Neuronal stem cell (in vitro differentiated cells): ENCODE results near the gene YWHAQ.

Experiments used
- DNase-seq: peaks from one replicate; pipeline ENCODE4 v3.0.0-alpha.2; 2013; ENCODE audit warnings: low spot score
- H2AFZ ChIP-seq: one replicate; pipeline ENCODE4 v1.6.1; 2013; ENCODE audit warnings: mild to moderate bottlenecking, low read length, inconsistent platforms
- H2AK5ac ChIP-seq: 2 replicates; pipeline ENCODE4 v1.6.1; 2013; ENCODE audit warnings: low read depth, mild to moderate bottlenecking, inconsistent platforms, low read length, moderate library complexity, mixed read lengths
- H2BK120ac ChIP-seq: 2 replicates; pipeline ENCODE4 v1.6.1; 2013; ENCODE audit warnings: low read depth, mild to moderate bottlenecking, inconsistent platforms, low read length, moderate library complexity, mixed read lengths
- H2BK12ac ChIP-seq: one replicate; pipeline ENCODE4 v1.6.1; 2013; ENCODE audit warnings: low read length, inconsistent platforms
- H2BK15ac ChIP-seq: 2 replicates; pipeline ENCODE4 v1.6.1; 2013; ENCODE audit warnings: mild to moderate bottlenecking, low read length, inconsistent platforms, mixed read lengths
- H2BK5ac ChIP-seq: one replicate; pipeline ENCODE4 v1.6.1; 2013; ENCODE audit warnings: inconsistent platforms, mild to moderate bottlenecking, low read length, moderate library complexity
- H3K14ac ChIP-seq: one replicate; pipeline ENCODE4 v1.6.1; 2013; ENCODE audit warnings: low read length, inconsistent platforms
- H3K18ac ChIP-seq: 2 replicates; pipeline ENCODE4 v1.6.1; 2013; ENCODE audit warnings: low read length, inconsistent platforms
- H3K23ac ChIP-seq: 2 replicates; pipeline ENCODE4 v1.6.1; 2013; ENCODE audit warnings: low read depth, mild to moderate bottlenecking, mixed read lengths, low read length, inconsistent platforms; ENCODE audit not compliant: poor library complexity
- H3K27ac ChIP-seq: replicated peaks from 3 replicates; pipeline ENCODE4 v1.5.1; 2013; ENCODE audit warnings: low read length, inconsistent platforms
- H3K27me3 ChIP-seq, 3 experiments: 2 replicates each; pipeline ENCODE4 v1.6.1; 2013; ENCODE audit warnings: low read length in 3 of 3, mild to moderate bottlenecking in 2 of 3, inconsistent platforms in 1 of 3, low read depth in 1 of 3, mixed read lengths in 1 of 3, moderate library complexity in 1 of 3; ENCODE audit not compliant: control insufficient read depth in 3 of 3, insufficient read depth in 3 of 3
- H3K36me3 ChIP-seq, 2 donors: replicated peaks in 1 of 2; 2 replicates each; pipeline ENCODE4 v1.6.1; 2013; ENCODE audit warnings: low read length in 2 of 2; ENCODE audit not compliant: control insufficient read depth in 2 of 2, insufficient read depth in 2 of 2
- H3K4ac ChIP-seq: 2 replicates; pipeline ENCODE4 v1.6.1; 2013; ENCODE audit warnings: inconsistent platforms, mild to moderate bottlenecking, low read length, moderate library complexity
- H3K4me1 ChIP-seq, 2 donors: 1 replicate in 1 of 2; 2 replicates in 1 of 2; pipeline ENCODE4 v1.6.1; 2013; ENCODE audit warnings: low read length in 2 of 2, low read depth in 1 of 2; ENCODE audit not compliant: control insufficient read depth in 2 of 2, insufficient read depth in 1 of 2
- H3K4me2 ChIP-seq: one replicate; pipeline ENCODE4 v1.6.1; 2013; ENCODE audit warnings: mild to moderate bottlenecking, low read length, inconsistent platforms; ENCODE audit not compliant: insufficient read depth, poor library complexity, severe bottlenecking
- H3K4me3 ChIP-seq, 2 donors: 2 replicates each; pipeline ENCODE4 v1.5.1; 2013; ENCODE audit warnings: low read length in 2 of 2, mild to moderate bottlenecking in 2 of 2, inconsistent platforms in 1 of 2, moderate library complexity in 1 of 2
- H3K79me1 ChIP-seq: one replicate; pipeline ENCODE4 v1.6.1; 2013; ENCODE audit warnings: low read depth, mild to moderate bottlenecking, inconsistent platforms, low read length, moderate library complexity
- H3K9ac ChIP-seq: one replicate; pipeline ENCODE4 v1.6.1; 2013; ENCODE audit warnings: mild to moderate bottlenecking, low read depth, low read length, inconsistent platforms; ENCODE audit not compliant: poor library complexity
- H3K9me3 ChIP-seq, 2 donors: replicated peaks in 1 of 2; 2 replicates each; pipeline versions ENCODE3 to v1.6.1; 2013; ENCODE audit warnings: low read length in 2 of 2, mild to moderate bottlenecking in 2 of 2, inconsistent platforms in 1 of 2, low read depth in 1 of 2, mixed read lengths in 1 of 2, moderate library complexity in 1 of 2; ENCODE audit not compliant: control insufficient read depth in 2 of 2, insufficient read depth in 1 of 2
- H4K8ac ChIP-seq: one replicate; pipeline ENCODE4 v1.6.1; 2013; ENCODE audit warnings: low read depth, mild to moderate bottlenecking, inconsistent platforms, low read length, moderate library complexity
- H4K91ac ChIP-seq: one replicate; pipeline ENCODE4 v1.6.1; 2013; ENCODE audit warnings: low read length, low read depth, mild to moderate bottlenecking, inconsistent platforms; ENCODE audit not compliant: poor library complexity
- WGBS, 2 donors: extraction: QIAGEN DNeasy Blood & Tissue Kit; methylation state at CpG; one replicate each; pipeline ENCODE4 v1.1.7; 2013; ENCODE audit warnings: missing lambda C conversion rate in 2 of 2, mixed read lengths in 1 of 2; ENCODE audit not compliant: insufficient read length in 2 of 2, insufficient replicate concordance in 1 of 2; ENCODE audit errors: extremely low coverage in 2 of 2; 5-methylcytosine and 5-hydroxymethylcytosine counted together

Gene YWHAQ

GRCh38 chr2:9618410-9618809, 12.4 kb downstream of the YWHAQ start:
- Histone ChIP-seq H4K8ac (no peak overlapping the region), H2AK5ac (no peak overlapping the region), H3K14ac (no peak overlapping the region), H3K4ac (no peak overlapping the region), H4K91ac (no peak overlapping the region), H3K27ac (no peak overlapping the region), H3K9ac (no peak overlapping the region), H2BK15ac (no peak overlapping the region), H3K4me3 (no peak overlapping the region), H3K23ac (no peak overlapping the region), H3K18ac (no peak overlapping the region), H3K4me1 (no peaks in the 10 kb centered on the region), H3K4me2 (no peak overlapping the region), H3K36me3 (peaks cover 5 to 97% of the 10 kb centered on the region in 2 donors), H3K79me1 (peaks cover 3% of the 10 kb centered on the region), H2BK120ac (no peak overlapping the region), H2AFZ (no peak overlapping the region), H2BK12ac (no peak overlapping the region), H3K27me3 (no peaks in the 10 kb centered on the region), H2BK5ac (no peak overlapping the region), H3K9me3 (peaks cover 4 to 24% of the 10 kb centered on the region in 2 donors)
- WGBS, 2 donors = no CpG with 5 or more reads among the region's 4 CpGs
- no peak for DNase-seq

GRCh38 chr2:9617749-9618148, 13.0 kb downstream of the YWHAQ start:
- Histone ChIP-seq H3K9me3 (peaks cover 4 to 24% of the 10 kb centered on the region in 2 donors), H2AFZ (no peak overlapping the region), H3K27ac (no peak overlapping the region), H2BK12ac (no peak overlapping the region), H2BK5ac (no peak overlapping the region), H3K4ac (no peak overlapping the region), H3K79me1 (peaks cover 3% of the 10 kb centered on the region), H3K4me1 (no peaks in the 10 kb centered on the region), H4K91ac (no peak overlapping the region), H3K4me3 (no peak overlapping the region), H3K9ac (no peak overlapping the region), H3K18ac (no peak overlapping the region), H3K14ac (no peak overlapping the region), H4K8ac (no peak overlapping the region), H3K23ac (no peak overlapping the region), H2AK5ac (no peak overlapping the region), H2BK15ac (no peak overlapping the region), H2BK120ac (no peak overlapping the region), H3K36me3 (peaks cover 2 to 97% of the 10 kb centered on the region in 2 donors), H3K4me2 (no peak overlapping the region), H3K27me3 (no peaks in the 10 kb centered on the region)
- DNase-seq = no peak
- WGBS, 2 donors = no CpG with 5 or more reads among the region's 1 CpG

GRCh38 chr2:9617296-9617695, 13.5 kb downstream of the YWHAQ start:
- peaks cover 5% of the 10 kb centered on the region for H3K79me1 ChIP-seq
- DNase-seq = no peak

GRCh38 chr2:9614562-9614961, 16.2 kb downstream of the YWHAQ start:
- Histone ChIP-seq H3K23ac (no peak overlapping the region), H4K91ac (no peak overlapping the region), H3K9me3 (peaks cover 4 to 22% of the 10 kb centered on the region in 2 donors), H3K18ac (no peak overlapping the region), H3K4me1 (no peaks in the 10 kb centered on the region), H4K8ac (no peak overlapping the region), H2BK15ac (no peak overlapping the region), H3K14ac (no peak overlapping the region), H3K27ac (no peak overlapping the region), H3K4me2 (no peak overlapping the region), H3K4me3 (no peak overlapping the region), H2AK5ac (no peak overlapping the region), H3K36me3 (peaks cover 2 to 94% of the 10 kb centered on the region in 2 donors), H3K9ac (no peak overlapping the region), H2BK5ac (no peak overlapping the region), H2BK12ac (no peak overlapping the region), H3K27me3 (no peaks in the 10 kb centered on the region), H3K4ac (no peak overlapping the region), H2BK120ac (no peak overlapping the region), H3K79me1 (peaks cover 4% of the 10 kb centered on the region), H2AFZ (no peak overlapping the region)
- no CpG with 5 or more reads among the region's 3 CpGs for WGBS, 2 donors
- no peak for DNase-seq

More at GRCh38 chr2:9617296-9617695, 13.5 kb downstream of the YWHAQ start:
- no peak overlapping the region for H2AFZ ChIP-seq
- no CpG with 5 or more reads among the region's 5 CpGs for WGBS, 2 donors
- no peak overlapping the region for H4K8ac ChIP-seq
- H3K4me2 ChIP-seq = no peak overlapping the region
- H3K4me3 ChIP-seq = no peak overlapping the region
- peaks cover 4 to 24% of the 10 kb centered on the region in 2 donors for H3K9me3 ChIP-seq
- no peak overlapping the region for H2BK120ac ChIP-seq
- peaks cover 2 to 97% of the 10 kb centered on the region in 2 donors for H3K36me3 ChIP-seq
- no peak overlapping the region for H3K18ac ChIP-seq
- no peak overlapping the region for H3K14ac ChIP-seq
- no peak overlapping the region for H4K91ac ChIP-seq
- H3K27me3 ChIP-seq = no peaks in the 10 kb centered on the region
- no peaks in the 10 kb centered on the region for H3K4me1 ChIP-seq
- H3K9ac ChIP-seq = no peak overlapping the region
- no peak overlapping the region for H2BK15ac ChIP-seq
- no peak overlapping the region for H2AK5ac ChIP-seq
- no peak overlapping the region for H2BK12ac ChIP-seq
- no peak overlapping the region for H2BK5ac ChIP-seq
- no peak overlapping the region for H3K27ac ChIP-seq
- H3K23ac ChIP-seq = no peak overlapping the region
- H3K4ac ChIP-seq = no peak overlapping the region
